HG02571 (cell line): Measurements from ENCODE around the gene TMEM225B.
"Not testable (repeated sequence)": the region's sequence is repeated elsewhere in the genome, so short reads cannot be mapped to it uniquely, and the experiment has no call there.

ENCODE experiments used
- ATAC-seq: cut with Tn5 transposase; IDR thresholded peaks from one replicate; pipeline ENCODE4 v1.9.1; 2021; ENCODE audit warnings: mild to moderate bottlenecking, moderate library complexity; ENCODE audit not compliant: unreplicated experiment

TMEM225B gene

GRCh38 chr7:99597762-99598501, at the start of gene TMEM225B:
TSS of gene TMEM225B (plus strand) at chr7:99598267. CDS start at chr7:99604389, 6,122 bp downstream.
- ATAC-seq: no peak

- not testable (repeated sequence) for ATAC-seq
Measured at GRCh38 chr7:99549545-99549944, 48.5 kb upstream of the TMEM225B start.

- ATAC-seq: no peak
Measured at GRCh38 chr7:99551334-99551733, 46.7 kb upstream of the TMEM225B start.

- peak; percentile 93 for ATAC-seq
Measured at GRCh38 chr7:99551767-99552463, 46.2 kb upstream of the TMEM225B start, which contains the start of gene FAM200A. TSS of gene FAM200A (minus strand) at chr7:99552114. CDS start at chr7:99548407, 3,707 bp downstream.

GRCh38 chr7:99553039-99553438, 45.0 kb upstream of the TMEM225B start:
- no peak for ATAC-seq

- ATAC-seq: no peak
Measured at GRCh38 chr7:99554939-99555338, 43.1 kb upstream of the TMEM225B start.

GRCh38 chr7:99557196-99557607, 40.9 kb upstream of the TMEM225B start:
- no peak for ATAC-seq

- peak; percentile 41 for ATAC-seq
Measured at GRCh38 chr7:99557940-99558305, 40.1 kb upstream of the TMEM225B start.

GRCh38 chr7:99558306-99559174, 39.5 kb upstream of the TMEM225B start, which contains the start of gene ZNF655:
TSS of gene ZNF655 (plus strand) at chr7:99558642. CDS start at chr7:99560560, 1,918 bp downstream.
- ATAC-seq: peak; percentile 87

- no peak for ATAC-seq
Measured at GRCh38 chr7:99559175-99559915, 38.7 kb upstream of the TMEM225B start.

GRCh38 chr7:99560834-99561736, 37.0 kb upstream of the TMEM225B start:
- ATAC-seq: no peak

- no peak for ATAC-seq
Measured at GRCh38 chr7:99561737-99562051, 36.4 kb upstream of the TMEM225B start.

GRCh38 chr7:99562114-99562784, 35.8 kb upstream of the TMEM225B start:
- ATAC-seq: no peak

- ATAC-seq: no peak
Measured at GRCh38 chr7:99562832-99563231, 35.2 kb upstream of the TMEM225B start.

- ATAC-seq: no peak
Measured at GRCh38 chr7:99563650-99564049, 34.4 kb upstream of the TMEM225B start.

- not testable (repeated sequence) for ATAC-seq
Measured at GRCh38 chr7:99568770-99569169, 29.3 kb upstream of the TMEM225B start.

- ATAC-seq: no peak
Measured at GRCh38 chr7:99571768-99572167, 26.3 kb upstream of the TMEM225B start.

GRCh38 chr7:99573257-99573656, 24.8 kb upstream of the TMEM225B start:
- ATAC-seq: no peak

GRCh38 chr7:99576251-99576650, 21.8 kb upstream of the TMEM225B start:
- ATAC-seq: no peak
